Motor neuron (in vitro differentiated cells): Measurements from ENCODE around the gene ZCCHC14. TPM values are rescaled to one million over a fixed set of nuclear protein-coding genes. Genes with fewer than 3 reads are reported as not detected.
A peak's percentile ranks its signal among the peaks of the same experiment; 100 is the strongest.
"Not testable (repeated sequence)": the region's sequence is repeated elsewhere in the genome, so short reads cannot be mapped to it uniquely, and the experiment has no call there.

Experiments used
- ATAC-seq, 8 experiments: fragments of 200-7000 bp; cut with Tn5 transposase; replicated peaks in 6 of 8; 2 replicates each; pipeline ENCODE4 v1.8.0; 2021; ENCODE audit warnings: mild to moderate bottlenecking in 8 of 8, moderate library complexity in 8 of 8
- H3K27ac ChIP-seq, 2 donors: fragments of 250-450 bp; sonication (Bioruptor Pico); 2 replicates each; pipeline ENCODE4 v1.9.0; 2021; ENCODE audit warnings: antibody characterized with exemption in 2 of 2, mild to moderate bottlenecking in 2 of 2, moderate library complexity in 1 of 2
- H3K4me1 ChIP-seq, 2 donors: fragments of 250-450 bp; sonication (Bioruptor Pico); replicated peaks in 1 of 2; 2 replicates each; pipeline ENCODE4 v1.6.1; 2021; ENCODE audit warnings: antibody characterized with exemption in 2 of 2, mild to moderate bottlenecking in 2 of 2, moderate library complexity in 1 of 2
- H3K4me3 ChIP-seq, 5 donors: fragments of 250-450 bp; sonication (Bioruptor Pico); 2 replicates each; pipeline ENCODE4 v1.9.0; 2021; ENCODE audit warnings: antibody characterized with exemption in 5 of 5, mild to moderate bottlenecking in 5 of 5, moderate library complexity in 4 of 5
- WGBS, 10 experiments: fragments of 450-650 bp; shearing (Covaris generic); methylation state at CpG; one replicate each; pipeline ENCODE4 v1.0.0; 2022; 5-methylcytosine and 5-hydroxymethylcytosine counted together
- in situ Hi-C, 9 experiments: fragments of 400-800 bp; cut with MboI; loops; one replicate each; pipeline ENCODE4 v1.15.0; 2021; ENCODE audit warnings: low sequenced_read_pairs in 9 of 9, low pct_unique_long_range_greater_than_20kb in 2 of 9; ENCODE audit not compliant: unreplicated experiment in 9 of 9
- total RNA-seq, 8 experiments: library from RNA; unstranded; fragments of 300-600 nt; gene quantifications; 2 replicates each; pipeline versions ENCODE4 v1.2.3 to v1.2.4, GENCODE V29; 2022

Gene ZCCHC14
- total RNA-seq, 8 experiments from 2014 or later, result 11.2 to 30.3 (median 17.0) TPM

- H3K4me1 ChIP-seq, in situ Hi-C loops, H3K4me3 ChIP-seq, H3K27ac ChIP-seq: not testable (repeated sequence)
- peak in 3 of 8 experiments; percentile 10 to 64 (median 60) for ATAC-seq
- WGBS, 10 experiments, result 2 to 100% (median 88%) methylated on average over 1 to 11 of the region's 21 CpGs; no CpG with 5 or more reads in 4 of the 10 experiments
Observed at GRCh38 chr16:87518430-87519051, 25.7 kb upstream of the ZCCHC14 start.

DNA sequence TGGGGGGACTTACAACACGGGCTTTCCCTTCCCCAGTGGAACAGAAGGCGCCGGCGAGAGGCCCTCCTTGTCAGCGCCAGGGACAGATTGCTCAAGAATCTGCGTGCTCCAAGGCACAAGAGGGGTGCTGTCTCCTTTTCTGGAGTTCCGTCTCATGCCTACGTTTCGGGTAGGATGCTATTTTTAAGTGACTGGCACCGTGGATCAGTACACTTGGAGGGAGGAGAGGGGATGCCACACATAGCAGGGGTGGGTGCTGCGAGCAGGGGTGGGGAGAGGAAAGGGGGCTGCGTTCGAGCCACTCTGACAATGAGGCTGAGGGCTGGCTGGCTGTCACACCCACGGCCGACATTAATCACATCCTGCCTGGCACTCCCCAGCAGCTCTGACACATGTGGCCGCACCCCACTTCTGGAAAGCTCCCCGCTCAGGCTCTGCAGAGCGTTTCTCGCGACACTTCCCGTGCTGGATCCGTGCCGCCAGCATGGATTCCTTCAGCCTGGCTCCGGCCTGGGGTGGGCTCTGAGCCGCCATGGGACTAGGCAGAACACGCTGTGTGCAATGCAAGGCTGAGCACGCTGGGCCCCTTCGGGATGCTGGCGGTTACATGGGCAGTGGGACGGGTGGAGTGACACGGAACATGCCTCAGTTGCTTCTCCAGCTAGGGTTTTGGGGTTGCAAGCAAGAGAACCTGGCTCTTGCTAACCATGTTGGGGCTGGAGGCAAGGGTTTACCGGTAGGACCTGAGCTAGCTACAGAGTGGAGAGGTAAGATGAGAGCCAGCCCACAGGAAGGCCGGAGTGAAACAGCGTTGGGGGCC, 25.0 kb upstream of the ZCCHC14 start:
- H3K27ac ChIP-seq, H3K4me1 ChIP-seq, H3K4me3 ChIP-seq, in situ Hi-C loops: not testable (repeated sequence)
- peak in 7 of 8 experiments; percentile 51 to 91 (median 72) for ATAC-seq
- 39 to 85% (median 80%) methylated on average over 1 to 15 of the region's 34 CpGs; no CpG with 5 or more reads in 6 of the 10 experiments for WGBS, 10 experiments

DNA sequence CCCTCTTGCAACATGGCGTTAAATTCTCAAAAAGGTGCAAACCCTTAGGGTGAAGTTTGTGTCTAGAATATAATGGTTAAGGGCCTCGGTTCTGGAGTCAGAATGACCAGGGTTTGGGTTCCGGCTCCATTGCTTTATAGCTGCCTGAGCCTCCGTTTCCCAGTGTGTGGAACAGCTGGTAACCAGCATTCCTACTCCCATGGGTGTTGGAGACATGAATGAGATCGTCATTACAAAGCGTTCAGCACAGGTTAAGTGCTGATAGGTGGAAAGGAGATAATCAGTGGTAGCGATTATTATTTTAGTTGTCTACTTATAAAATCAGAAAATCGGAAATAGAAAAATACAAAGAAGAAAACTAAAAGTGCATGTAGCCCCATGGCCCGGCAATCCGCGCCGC, 23.5 kb upstream of the ZCCHC14 start:
- no peak for ATAC-seq
- Histone ChIP-seq H3K4me1 (peaks cover 0 to 3% of the 10 kb centered on the region in 2 donors), H3K4me3 (no peak overlapping the region), H3K27ac (no peak overlapping the region)
- in situ Hi-C loops, result no loop called here
- WGBS, 10 experiments, result 70 to 100% (median 97%) methylated on average over 3 to 12 of the region's 12 CpGs

GRCh38 chr16:87515475-87516330, 22.9 kb upstream of the ZCCHC14 start:
- no peak overlapping the region for H3K4me3 ChIP-seq
- peak in 5 of 8 experiments; percentile 59 to 94 (median 75) for ATAC-seq
- no peak overlapping the region for H3K27ac ChIP-seq
- H3K4me1 ChIP-seq, result peaks cover 0 to 3% of the 10 kb centered on the region in 2 donors
- in situ Hi-C loops, result no loop called here
- WGBS, 10 experiments, result 65 to 100% (median 83%) methylated on average over 2 to 8 of the region's 19 CpGs; no CpG with 5 or more reads in 3 of the 10 experiments

DNA sequence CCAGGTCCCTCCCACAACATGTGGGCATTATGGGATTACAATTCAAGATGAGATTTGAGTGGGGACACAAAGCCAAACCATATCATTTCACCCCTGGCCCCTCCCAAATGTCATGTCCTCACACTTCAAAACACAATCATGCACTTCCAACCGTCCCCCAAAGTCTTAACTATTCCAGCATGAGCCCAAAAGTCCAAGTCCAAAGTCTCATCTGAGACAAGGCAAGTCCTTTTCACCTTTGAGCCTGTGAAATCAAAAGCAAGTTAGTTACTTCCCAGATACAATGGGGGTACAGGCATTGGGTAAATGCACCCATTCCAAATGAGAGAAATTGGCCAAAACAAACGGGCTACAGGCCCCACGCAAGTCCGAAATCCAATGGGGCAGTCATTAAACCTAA, 17.0 kb upstream of the ZCCHC14 start:
- H3K27ac ChIP-seq, H3K4me3 ChIP-seq, ATAC-seq, H3K4me1 ChIP-seq, in situ Hi-C loops: not testable (repeated sequence)
- WGBS, 10 experiments, result 72 to 100% (median 88%) methylated on average over 1 to 4 of the region's 4 CpGs; no CpG with 5 or more reads in 6 of the 10 experiments

- H3K4me3 ChIP-seq, result no peak overlapping the region
- 4 to 97% (median 57%) methylated on average over 2 to 11 of the region's 25 CpGs; no CpG with 5 or more reads in 2 of the 10 experiments for WGBS, 10 experiments
- peak in 3 of 8 experiments; percentile 65 to 85 (median 70) for ATAC-seq
Observed at GRCh38 chr16:87507351-87508069, 14.7 kb upstream of the ZCCHC14 start.

DNA sequence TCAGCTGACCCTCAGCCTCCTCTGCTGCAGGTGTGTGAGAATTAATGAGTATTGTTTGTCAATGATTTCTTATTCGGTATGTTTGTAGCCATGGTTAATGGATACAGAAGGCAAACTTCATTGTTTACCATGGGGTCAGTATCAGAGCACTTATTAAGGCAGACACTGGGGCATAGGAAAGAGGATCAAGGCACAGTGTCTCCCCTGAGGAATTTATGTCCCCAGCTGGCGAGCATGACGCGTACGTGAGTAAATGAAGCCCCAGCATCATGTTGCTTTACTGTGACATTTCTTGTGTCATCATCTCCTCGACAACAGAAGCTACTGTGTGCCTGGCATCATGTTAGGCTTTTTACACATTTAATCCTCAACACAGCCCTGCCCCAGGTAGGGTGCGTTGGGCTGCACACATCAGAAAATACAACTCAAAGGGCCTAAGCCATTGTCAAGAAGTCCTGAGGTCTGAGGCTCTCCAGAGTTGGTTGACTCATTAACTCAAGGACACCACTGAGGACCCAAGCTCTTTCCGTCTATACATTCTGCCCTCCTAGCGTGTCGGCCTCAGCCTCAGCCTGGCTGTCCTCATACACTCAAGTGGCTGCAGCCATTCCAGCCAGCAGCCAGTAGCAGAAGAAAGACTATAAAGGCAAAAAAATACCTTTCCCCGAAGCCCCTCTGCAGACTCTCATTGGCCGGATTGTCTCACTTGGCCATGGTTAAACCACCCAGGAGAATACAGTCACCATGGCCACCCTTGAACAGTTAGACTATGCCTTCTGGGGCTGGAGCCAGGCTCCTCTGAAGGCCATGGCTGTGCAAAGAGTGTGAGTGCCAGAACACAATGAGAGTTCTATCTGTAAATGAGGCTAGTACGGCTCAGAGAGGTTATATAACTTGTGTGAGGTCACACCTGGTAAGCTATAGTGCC, 13.9 kb upstream of the ZCCHC14 start:
- 34 to 100% (median 83%) methylated on average over 2 to 9 of the region's 13 CpGs; no CpG with 5 or more reads in 2 of the 10 experiments for WGBS, 10 experiments
- Histone ChIP-seq H3K27ac (no peak overlapping the region), H3K4me3 (no peak overlapping the region), H3K4me1 (no peaks in the 10 kb centered on the region)
- in situ Hi-C loops, result no loop called here
- peak in 1 of 8 experiments; percentile 76 for ATAC-seq

More at GRCh38 chr16:87507351-87508069, 14.7 kb upstream of the ZCCHC14 start:
- in situ Hi-C loops, result no loop called here
- Histone ChIP-seq H3K27ac (no peak overlapping the region), H3K4me1 (no peaks in the 10 kb centered on the region)

GRCh38 chr16:87505834-87506233, 13.0 kb upstream of the ZCCHC14 start:
- no peaks in the 10 kb centered on the region for H3K4me1 ChIP-seq
- 80 to 100% (median 100%) methylated on average over 1 to 2 of the region's 2 CpGs; no CpG with 5 or more reads in 3 of the 10 experiments for WGBS, 10 experiments
- no peak overlapping the region for H3K27ac ChIP-seq
- ATAC-seq, result no peak
- in situ Hi-C loops, result no loop called here
- H3K4me3 ChIP-seq, result no peak overlapping the region

GRCh38 chr16:87503232-87503937, 10.6 kb upstream of the ZCCHC14 start:
- in situ Hi-C loops, ATAC-seq, H3K27ac ChIP-seq, H3K4me3 ChIP-seq, H3K4me1 ChIP-seq: not testable (repeated sequence)
- WGBS, 10 experiments, result 75 to 100% (median 86%) methylated on average over 1 to 12 of the region's 18 CpGs; no CpG with 5 or more reads in 4 of the 10 experiments

- ATAC-seq, result no peak
- 51 to 100% (median 90%) methylated on average over 1 to 4 of the region's 5 CpGs; no CpG with 5 or more reads in 3 of the 10 experiments for WGBS, 10 experiments
- Histone ChIP-seq H3K27ac (no peak overlapping the region), H3K4me1 (no peaks in the 10 kb centered on the region), H3K4me3 (no peak overlapping the region)
- in situ Hi-C loops, result no loop called here
Observed at GRCh38 chr16:87502308-87502969, 9.6 kb upstream of the ZCCHC14 start.
